Brain pericyte (primary cell): Measurements from ENCODE around the gene VCAN.

Source experiments
- DNase-seq: peaks from one replicate; pipeline ENCODE4 v3.0.0-alpha.2; 2012; ENCODE audit warnings: low read depth, low spot score

VCAN gene

GRCh38 chr5:83467371-83468035 lies 4.0 kb upstream of the VCAN start:
- DNase-seq = no peak

DNA sequence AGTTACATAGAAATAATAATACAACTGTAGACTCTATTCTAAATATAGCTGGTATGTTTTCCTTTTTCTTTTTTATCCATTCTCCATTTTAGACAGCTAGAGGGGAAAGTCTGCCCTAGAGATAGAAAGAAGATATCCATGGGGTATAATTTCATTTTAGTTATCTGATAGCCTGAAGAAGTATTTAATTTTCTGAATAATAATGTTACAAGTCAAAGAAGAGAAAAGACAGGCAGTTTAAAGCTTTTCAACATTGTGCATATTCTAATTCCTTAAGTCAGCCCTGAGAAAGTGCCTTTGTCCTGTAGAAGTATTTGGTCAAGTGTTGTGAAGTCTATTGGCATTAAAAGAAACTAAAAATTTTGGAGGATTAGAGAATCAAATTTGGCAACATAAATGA lies 2.5 kb upstream of the VCAN start:
- DNase-seq = no peak

- DNase-seq = no peak
These were observed 779 bp upstream of the VCAN start for GRCh38 chr5:83470526-83471404.

GRCh38 chr5:83472213-83472507 lies 616 bp downstream of the VCAN start:
- no peak for DNase-seq

DNA sequence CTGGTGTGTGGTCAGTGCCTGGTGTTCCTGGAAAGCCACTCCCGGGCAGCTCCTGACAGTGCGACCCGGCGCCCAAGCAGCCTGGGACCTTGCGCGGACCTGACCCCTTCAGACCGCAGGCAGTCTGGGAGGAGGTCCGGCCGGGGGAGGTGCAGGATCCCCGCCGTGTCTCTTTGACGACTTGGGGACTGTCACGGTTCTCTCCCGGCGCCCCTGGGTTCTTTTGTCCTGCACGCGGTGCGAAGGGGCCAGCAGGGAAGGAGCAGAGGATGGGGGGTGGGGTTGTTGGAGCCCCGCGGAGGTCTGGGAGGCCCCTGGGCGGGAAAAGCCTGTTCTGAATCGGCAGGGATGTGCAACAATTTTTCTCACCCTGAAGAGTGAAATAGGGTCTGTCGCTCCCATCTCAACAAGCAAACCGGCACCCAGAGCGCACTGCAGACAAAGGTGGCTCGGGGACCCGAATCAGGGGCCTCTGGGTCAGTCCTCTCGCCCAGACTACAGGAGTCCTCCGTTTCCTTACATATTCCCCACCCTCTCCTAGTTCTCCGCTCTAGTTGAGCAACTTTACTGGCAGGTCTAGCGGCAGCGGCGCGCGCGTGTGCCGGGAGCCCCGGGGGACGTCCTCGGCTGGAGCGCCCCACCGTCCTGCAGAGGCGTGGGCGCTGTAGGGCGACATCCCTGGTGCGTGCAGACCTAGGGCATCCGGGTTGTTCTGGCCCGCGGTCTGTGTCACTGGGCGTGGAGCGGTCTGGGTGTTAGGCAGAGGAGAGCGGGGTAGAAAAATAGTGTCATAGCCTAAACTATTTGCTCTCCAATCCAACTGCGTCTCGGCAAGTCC lies 1.2 kb downstream of the VCAN start:
- DNase-seq = no peak

DNA sequence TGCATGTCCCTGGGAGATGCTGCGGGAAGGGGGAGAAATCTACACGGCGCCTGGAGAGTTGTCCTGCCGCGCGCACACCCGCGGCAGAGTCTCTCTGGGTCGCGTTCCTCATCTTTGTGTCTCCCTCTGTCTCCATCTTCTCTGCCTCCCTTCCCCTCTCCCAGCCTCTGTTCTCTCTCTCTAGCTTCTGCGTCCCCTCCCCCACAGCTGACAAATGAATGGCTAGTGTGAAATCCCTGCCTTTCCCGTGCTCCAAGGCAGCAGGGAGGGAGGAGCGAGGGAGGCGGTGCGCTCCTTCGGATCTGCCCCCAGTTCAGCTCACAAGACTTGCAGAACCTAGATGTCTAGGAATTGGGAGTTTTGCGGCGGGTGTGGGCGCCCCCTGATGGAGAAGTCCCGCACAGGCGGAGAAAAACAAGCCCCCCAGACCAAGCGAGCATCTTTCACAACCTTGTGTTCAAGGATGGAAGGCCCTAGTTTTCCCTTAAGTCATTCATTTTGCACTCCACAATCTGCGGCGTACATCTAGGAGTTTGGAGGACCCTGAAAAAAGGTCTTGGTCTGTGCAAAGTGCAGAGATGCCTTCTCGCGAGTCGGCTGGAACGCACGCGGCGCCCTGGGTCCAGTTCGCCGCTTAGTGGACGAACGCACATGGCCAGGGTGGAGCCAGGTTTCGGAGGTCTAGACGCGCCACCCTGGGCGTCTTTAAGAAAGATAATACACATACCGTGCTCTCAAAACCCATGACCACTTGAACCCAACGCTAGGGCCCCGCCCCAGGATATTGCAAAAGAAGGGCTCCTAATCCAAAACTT lies 2.0 kb downstream of the VCAN start:
- DNase-seq = peak; percentile 94

DNA sequence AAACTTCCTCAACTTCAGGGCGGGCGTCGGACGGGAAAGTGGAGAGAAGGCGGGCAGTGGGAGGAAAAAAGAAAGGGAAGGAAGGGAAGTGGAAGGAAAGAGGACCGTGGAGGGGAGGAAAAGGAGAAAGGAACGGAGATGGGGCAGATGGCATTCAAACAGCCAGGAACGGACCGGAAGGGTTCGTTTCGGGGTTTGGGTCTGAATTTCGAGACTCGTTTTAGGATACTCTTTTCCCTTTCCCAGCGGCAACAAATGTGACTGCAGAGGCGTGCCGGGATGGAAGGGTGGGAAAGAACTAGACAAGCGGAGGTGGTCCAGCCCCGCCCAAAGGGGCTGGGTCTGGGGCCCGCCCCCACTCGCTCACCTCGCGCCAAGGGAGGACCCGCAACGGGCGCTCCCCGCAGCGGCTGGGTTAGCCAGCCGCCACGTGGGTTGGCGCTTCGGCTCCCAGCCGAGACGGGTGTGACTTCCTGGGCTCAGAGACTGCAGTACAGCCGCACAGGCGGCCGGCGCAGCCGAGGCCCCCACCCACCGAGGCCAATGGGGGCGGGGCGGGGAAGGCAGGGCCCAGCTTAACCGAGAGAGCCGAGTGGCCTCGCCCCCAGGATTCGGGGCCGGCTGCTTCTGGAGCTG lies 2.7 kb downstream of the VCAN start:
- DNase-seq = peak; percentile 47

DNA sequence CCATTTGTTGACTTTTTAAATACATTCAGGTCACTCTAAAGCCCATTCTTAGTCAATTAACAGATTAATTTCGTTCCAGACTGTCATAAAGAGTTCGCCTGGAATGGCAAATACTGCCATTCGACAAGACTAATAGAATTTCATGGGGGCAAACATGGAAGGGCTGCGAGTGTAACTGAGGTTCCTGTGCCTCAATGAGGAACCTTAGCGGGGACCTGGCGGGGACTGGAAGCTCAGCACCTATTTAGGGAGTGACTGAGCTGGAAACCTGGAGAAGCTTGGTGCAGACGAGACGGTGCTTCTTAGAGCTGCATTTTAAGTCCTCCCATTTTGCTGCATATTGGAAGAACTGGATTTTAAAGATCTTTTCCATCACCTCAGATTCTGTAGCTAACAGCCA lies 3.4 kb downstream of the VCAN start:
- DNase-seq = no peak

DNA sequence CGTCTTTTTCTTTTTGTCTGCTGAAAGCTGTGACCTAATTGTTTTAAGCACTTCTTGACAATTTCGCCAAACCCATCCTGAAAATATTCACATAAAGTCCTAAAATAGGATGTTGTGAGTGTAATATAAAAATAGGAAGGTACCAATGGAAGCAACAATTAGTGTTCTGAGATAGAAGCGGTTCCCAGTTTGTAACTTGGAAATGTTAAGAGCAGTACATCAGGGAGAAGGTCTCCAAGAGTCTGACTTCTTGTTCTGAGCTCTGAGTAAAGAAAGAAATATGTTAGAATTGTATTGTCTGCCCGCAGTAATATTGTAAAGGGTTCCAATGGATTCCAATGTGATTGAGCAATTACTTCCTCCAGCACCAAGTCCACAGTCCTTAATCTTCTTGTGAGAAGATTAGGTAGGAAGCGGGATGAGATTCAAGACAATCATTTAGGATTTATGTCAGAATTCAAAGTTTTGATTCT lies 3.9 kb downstream of the VCAN start:
- no peak for DNase-seq

GRCh38 chr5:83475935-83476814 lies 4.6 kb downstream of the VCAN start:
- DNase-seq = no peak

GRCh38 chr5:83482961-83483360 lies 11.4 kb downstream of the VCAN start:
- no peak for DNase-seq

- no peak for DNase-seq
These were observed 12.8 kb downstream of the VCAN start for GRCh38 chr5:83484294-83484693.

DNA sequence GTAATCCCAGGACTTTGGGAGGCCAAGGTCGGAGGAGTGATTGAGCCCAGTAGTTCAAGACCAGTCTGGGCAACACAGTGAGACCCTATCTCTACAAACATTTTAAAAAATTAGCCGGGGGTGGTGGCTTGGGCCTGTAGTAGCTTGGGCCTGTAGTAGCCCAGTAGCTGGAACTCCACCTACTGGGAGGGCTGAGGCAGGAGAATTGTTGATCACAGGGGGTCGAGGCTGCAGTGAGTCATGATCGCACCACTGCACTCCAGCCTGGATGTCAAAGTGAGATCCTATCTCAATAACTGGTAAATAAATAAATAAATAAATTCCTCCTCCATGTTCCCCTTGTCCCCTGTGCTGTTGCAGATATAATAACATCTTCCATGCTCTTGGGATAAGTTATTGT lies 14.3 kb downstream of the VCAN start:
- no peak for DNase-seq

DNA sequence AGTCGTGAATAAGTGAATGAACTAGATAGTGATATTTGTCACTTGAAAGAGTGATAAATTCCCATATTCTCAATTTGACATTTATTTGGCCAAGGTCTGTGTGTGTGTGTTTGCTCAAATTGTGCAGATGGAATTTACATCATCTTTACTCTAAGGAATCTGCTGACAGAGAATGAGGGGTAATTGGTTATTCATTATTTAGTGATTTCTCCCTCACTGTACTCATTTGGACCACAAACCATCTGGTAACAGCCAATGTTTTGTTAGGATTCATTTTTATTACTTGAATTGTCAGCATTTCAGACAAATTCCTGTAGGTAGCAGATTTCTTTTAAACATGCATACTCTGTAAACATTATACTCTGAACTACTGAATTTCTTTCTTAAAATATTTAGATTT lies 15.6 kb downstream of the VCAN start:
- DNase-seq = no peak

DNA sequence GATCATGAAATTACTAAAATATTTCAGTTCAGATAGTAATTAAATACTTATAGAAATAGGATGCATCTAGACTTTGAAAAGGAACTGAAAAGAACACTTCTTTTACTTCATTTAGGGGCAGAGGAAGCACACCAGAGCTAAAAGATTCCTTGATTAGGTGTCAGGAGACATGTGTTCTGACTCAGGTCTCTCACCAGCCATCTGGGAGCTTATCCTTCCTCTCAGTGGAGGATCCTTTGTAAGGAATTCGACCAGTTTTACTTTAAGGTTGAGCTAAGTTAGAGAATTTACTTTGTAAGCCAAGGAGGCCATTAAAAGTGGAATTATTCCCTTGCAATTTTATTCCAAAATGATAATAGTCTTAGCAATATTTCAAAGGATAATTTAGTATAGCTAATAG lies 16.7 kb downstream of the VCAN start:
- DNase-seq = no peak

- no peak for DNase-seq
These were observed 17.3 kb downstream of the VCAN start for GRCh38 chr5:83488821-83489220.

DNA sequence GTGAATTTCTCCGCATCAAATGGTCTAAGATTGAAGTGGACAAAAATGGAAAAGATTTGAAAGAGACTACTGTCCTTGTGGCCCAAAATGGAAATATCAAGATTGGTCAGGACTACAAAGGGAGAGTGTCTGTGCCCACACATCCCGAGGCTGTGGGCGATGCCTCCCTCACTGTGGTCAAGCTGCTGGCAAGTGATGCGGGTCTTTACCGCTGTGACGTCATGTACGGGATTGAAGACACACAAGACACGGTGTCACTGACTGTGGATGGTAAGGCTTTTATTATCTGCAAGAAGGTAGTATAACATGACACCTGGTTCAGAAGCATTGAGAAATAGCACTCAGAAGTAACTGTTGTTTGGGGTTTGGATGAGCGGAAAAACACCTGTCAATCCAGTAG lies 18.7 kb downstream of the VCAN start:
- DNase-seq = no peak

GRCh38 chr5:83492331-83492730 lies 20.8 kb downstream of the VCAN start:
- no peak for DNase-seq

DNA sequence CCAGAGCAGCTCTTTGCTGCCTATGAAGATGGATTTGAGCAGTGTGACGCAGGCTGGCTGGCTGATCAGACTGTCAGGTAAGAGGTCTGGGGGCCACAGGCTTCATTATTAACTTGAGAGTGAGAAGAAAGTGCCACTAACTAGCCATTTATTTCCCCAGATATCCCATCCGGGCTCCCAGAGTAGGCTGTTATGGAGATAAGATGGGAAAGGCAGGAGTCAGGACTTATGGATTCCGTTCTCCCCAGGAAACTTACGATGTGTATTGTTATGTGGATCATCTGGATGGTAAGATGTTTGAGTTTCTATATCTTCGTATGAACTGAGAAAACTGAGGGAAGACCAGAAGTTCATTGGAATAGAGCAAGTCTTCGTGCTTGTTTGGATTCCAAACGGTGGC lies 22.1 kb downstream of the VCAN start:
- DNase-seq = no peak

DNA sequence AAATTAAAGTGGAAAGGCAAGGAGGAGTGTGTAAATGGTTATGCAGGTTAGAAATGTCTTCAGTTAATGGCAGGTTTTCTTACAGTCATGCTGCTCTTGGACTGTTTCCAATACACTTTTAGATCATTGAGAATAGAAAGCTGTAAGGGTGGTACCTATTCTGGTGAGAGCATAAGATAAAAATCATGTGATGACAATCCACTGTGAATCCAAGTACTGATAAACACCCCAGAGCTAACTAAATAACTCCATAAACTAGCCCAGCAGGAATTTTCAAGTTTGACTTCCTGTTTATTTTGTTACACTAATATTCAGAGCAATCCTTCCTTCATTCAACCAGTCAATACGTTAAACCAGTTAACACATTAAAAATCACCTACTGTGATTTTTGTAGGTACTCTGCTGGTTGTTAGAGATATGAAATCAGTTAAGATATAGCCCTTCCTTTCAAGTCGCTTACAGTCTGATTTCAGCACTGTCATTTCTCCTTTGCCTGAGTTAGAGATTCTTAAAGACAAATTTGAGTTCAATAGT lies 22.6 kb downstream of the VCAN start:
- no peak for DNase-seq
